GM13976 (cell line): ENCODE results near the gene CSNK2B.

ENCODE experiments used
- DNase-seq: peaks from one replicate; pipeline ENCODE4 v3.0.0; 2012; ENCODE audit warnings: low spot score
- CTCF ChIP-seq: IDR thresholded peaks from 2 replicates; pipeline ENCODE4 v1.5.1; 2012; ENCODE audit warnings: borderline replicate concordance, mild to moderate bottlenecking; ENCODE audit not compliant: insufficient read depth; ENCODE audit errors: extremely low read depth, missing control alignments, control extremely low read depth
- in situ Hi-C: fragments of 300-500 bp; cut with MboI; formaldehyde crosslinking; loops from one replicate; pipeline ENCODE4 v1.12.0; 2022; ENCODE audit warnings: low sequenced_read_pairs, mixed read lengths, inconsistent platforms; ENCODE audit not compliant: unreplicated experiment

CSNK2B gene

GRCh38 chr6:31666337-31666965, 571 bp downstream of the CSNK2B start:
- DNase-seq: no peak
- in situ Hi-C loops: no loop called here
- TF ChIP-seq CTCF: no peak

- in situ Hi-C loops: no loop called here
- DNase-seq: no peak
- no peak for TF ChIP-seq CTCF
These were observed 3.8 kb downstream of the CSNK2B start, which contains the start of gene LY6G5B for GRCh38 chr6:31669676-31670075. Gene LY6G5B, plus strand, starts transcription at chr6:31669976. Its CDS starts 975 bp downstream, at chr6:31670951.

- DNase-seq: no peak
- no peak for TF ChIP-seq CTCF
- in situ Hi-C loops: no loop called here
These were observed 10.5 kb downstream of the CSNK2B start for GRCh38 chr6:31676322-31676903.

GRCh38 chr6:31676904-31677303, 11.0 kb downstream of the CSNK2B start:
- TF ChIP-seq CTCF: no peak
- in situ Hi-C loops: no loop called here
- no peak for DNase-seq

- no peak for DNase-seq
- no peak for TF ChIP-seq CTCF
- in situ Hi-C loops: no loop called here
These were observed 12.1 kb downstream of the CSNK2B start for GRCh38 chr6:31677955-31678354.

GRCh38 chr6:31680226-31681134, 14.6 kb downstream of the CSNK2B start, which contains the start of gene LY6G5C:
Gene LY6G5C, minus strand, starts transcription at chr6:31681067. Its CDS starts 694 bp downstream, at chr6:31680373.
- in situ Hi-C loops: loop anchor here (10.0 kb wide), 1 partner anchor 274 kb away; the partner anchor contains the start of genes NELFE and SKIC2
- TF ChIP-seq CTCF: peak; percentile 79
- peak; percentile 86 for DNase-seq
